Measurements from ENCODE around the gene TMEM164. TPM values are rescaled to one million over a fixed set of nuclear protein-coding genes. Genes with fewer than 3 reads are reported as not detected.

TMEM164 gene
- total RNA-seq, 2 donors from 2014 or later, result 12.5 to 14.2 TPM

DNA sequence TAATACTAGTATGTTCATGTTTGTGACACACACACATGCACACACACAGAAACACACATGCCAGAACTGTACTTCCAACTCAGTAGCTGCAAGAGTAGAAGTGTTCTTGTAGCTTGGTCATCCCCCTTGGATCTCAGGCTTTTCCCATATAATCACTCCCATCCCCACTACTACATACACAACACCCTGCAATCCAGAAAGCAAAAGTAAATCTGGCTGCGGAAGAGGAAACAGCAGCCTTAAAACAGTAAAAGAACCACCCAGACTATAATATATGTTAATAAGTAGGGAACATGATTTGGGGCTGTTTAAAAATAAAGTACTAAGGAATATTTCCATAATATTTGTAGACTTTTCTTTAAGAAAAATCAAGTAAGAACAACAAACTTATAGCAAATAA, 211.8 kb downstream of the TMEM164 start:
- intact Hi-C loops (cut with DNase I), result no loop called here
- no peak for DNase-seq (ENCODE audit: low spot score)

DNA sequence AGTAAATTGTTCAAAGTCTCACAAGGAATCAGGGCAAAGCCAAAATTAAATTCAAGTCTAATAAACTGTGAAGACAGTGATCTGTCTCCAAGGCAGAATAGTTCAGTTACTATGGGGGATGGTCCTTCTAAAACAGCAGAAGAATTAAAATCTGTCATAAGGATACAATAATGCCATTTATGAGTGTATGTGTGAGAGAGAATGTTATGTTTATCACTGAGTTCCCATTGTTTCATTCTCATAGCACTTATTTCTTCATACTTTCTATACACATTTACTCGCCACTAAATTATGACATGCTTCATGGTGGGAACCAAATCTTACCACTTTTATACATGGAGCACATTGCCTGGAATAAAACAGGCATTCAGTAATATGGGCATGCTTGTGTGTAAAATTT, 212.5 kb downstream of the TMEM164 start:
- DNase-seq (ENCODE audit: low spot score), result no peak
- intact Hi-C loops (cut with DNase I), result no loop called here

- DNase-seq (ENCODE audit: low spot score), result no peak
These were observed 213.1 kb downstream of the TMEM164 start for GRCh38 chrX:110216027-110216426.

DNA sequence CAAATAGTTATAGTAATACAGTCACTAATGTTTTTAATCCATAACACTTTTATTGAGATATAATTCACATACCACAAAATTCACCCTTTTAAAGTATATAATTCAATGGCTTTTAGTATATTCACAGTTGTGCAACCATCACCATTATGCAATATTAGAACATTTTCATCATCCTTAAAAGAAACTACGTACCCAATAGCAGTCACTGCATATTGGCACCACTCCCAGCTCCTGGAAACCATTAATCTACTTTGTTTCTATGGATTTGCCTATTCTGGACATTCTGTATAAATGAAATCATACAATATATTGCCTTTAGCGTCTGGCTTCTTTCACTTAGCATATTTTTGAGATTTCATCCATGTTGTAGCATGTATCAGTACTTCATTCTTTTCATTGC, 215.7 kb downstream of the TMEM164 start:
- intact Hi-C loops (cut with DNase I), result no loop called here
- DNase-seq (ENCODE audit: low spot score), result no peak

More at GRCh38 chrX:110216027-110216426, 213.1 kb downstream of the TMEM164 start:
- intact Hi-C loops (cut with DNase I), result no loop called here

DNA sequence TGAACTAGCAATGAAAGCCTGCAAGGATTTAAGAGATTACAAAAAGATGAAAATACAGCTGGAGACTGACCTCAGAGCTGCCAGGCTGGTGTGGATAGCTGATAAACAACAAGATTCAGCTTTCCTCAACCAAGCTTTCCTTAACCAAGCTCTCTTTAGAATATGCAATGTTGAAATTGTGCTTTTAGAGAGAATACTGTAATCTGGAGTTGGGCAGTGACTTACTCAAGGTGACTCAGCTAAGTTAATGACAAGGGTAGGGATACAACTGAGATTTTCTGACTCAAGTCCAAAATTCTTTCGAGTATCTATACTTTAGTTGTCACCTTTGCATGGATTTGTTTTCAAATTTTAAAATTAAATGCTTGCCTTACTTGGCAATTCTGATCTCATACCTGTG, 217.0 kb downstream of the TMEM164 start:
- no peak for DNase-seq (ENCODE audit: low spot score)
- intact Hi-C loops (cut with DNase I), result no loop called here

GRCh38 chrX:110222497-110223257, 219.8 kb downstream of the TMEM164 start:
- intact Hi-C loops (cut with DNase I), result no loop called here
- no peak for DNase-seq (ENCODE audit: low spot score)

DNA sequence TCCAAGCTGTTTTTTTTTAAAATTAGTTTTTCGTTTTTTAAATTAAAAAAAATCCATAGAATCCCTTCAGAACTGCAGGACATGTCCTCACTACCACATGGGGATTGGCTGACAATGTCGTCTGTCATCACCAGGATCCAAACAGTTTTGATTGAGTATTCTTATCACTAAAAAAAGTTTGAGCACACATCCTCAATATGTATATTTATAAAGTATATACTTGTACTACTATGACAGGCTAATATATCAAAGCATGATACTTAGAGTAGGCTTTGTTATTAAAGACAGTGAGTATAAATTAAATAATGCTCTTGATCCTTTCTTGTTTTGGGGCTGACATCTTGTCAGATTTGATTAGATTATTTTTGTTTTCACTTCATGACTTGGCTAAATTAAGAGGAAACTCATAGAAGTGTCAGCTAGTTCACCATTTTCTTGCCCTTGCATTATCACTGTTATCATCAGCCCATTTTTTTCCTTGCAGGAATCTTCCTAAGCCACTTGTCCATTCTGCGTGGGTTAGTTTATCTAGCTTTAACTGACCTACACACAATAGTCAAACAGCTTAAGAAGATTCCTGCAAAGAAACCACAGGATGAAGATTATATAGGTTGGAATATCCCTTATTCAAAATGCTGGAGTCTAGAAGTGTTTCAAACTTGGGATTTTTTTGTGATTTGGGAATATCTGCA, 222.2 kb downstream of the TMEM164 start:
- intact Hi-C loops (cut with DNase I), result no loop called here
- DNase-seq (ENCODE audit: low spot score), result no peak

DNA sequence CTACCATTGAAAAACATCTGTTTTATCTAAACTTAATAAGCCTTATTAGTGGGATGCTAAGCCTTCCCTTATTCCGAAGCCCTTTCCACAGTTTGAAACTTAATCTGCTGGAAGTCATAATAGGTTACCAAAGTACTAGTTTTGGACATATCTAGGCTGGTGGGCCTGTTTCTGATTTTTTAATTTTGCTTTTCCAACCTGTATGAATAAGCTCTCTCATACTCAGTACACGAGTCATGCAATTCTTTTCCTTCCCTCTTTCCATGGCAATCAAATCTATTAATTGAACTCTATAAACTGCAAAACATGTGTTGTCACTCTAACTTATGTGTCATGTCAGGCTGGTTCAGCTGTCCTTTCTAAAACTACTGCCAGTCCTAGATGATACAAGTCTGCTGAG, 224.0 kb downstream of the TMEM164 start:
- intact Hi-C loops (cut with DNase I), result no loop called here
- no peak for DNase-seq (ENCODE audit: low spot score)

Small RNAs within 50 kb of the gene (microRNA-seq; reads per million reads assigned to microRNA genes)
- 0 reads per million in 2 donors for gene MIR3978 (ENCODE audit: borderline microRNAs expressed in 2 of 2)
- 557 to 851 reads per million in 2 donors for gene MIR652 (ENCODE audit: borderline microRNAs expressed in 2 of 2)
